Activated naive CD8-positive, alpha-beta T cell treated with anti-CD3 and anti-CD28 coated beads, Interleukin-2, amount 10 ng/mL, durations not matched to agents 7 days and 5 days (primary cell): Measurements from ENCODE around the gene ACSL3. TPM values are rescaled to one million over a fixed set of nuclear protein-coding genes. Genes with fewer than 3 reads are reported as not detected.

Experiments
- ATAC-seq: fragments of 150-1000 bp; cut with Tn5 transposase; one replicate; pipeline ENCODE4 v1.10.0; 2021; ENCODE audit warnings: low read depth, moderate library complexity
- POLR2A ChIA-PET: fragments of 350-600 bp; sonication (Branson Sonifier 250); formaldehyde crosslinking; loops from one replicate; lab custom pipeline; 2021; ENCODE audit warnings: antibody characterized with exemption; lab: Charles Lee
- DNase-seq: peaks from one replicate; pipeline ENCODE4 v3.0.0; 2021
- H3K27ac Mint-ChIP-seq: one replicate; pipeline ENCODE4 v1.8.0; 2022; ENCODE audit warnings: mild to moderate bottlenecking, mixed read lengths
- H3K27me3 Mint-ChIP-seq: one replicate; pipeline ENCODE4 v1.8.0; 2022; ENCODE audit warnings: mild to moderate bottlenecking, moderate library complexity, mixed read lengths
- H3K36me3 Mint-ChIP-seq: one replicate; pipeline ENCODE4 v1.8.0; 2021; ENCODE audit warnings: mild to moderate bottlenecking, mixed read lengths
- H3K4me1 Mint-ChIP-seq: one replicate; pipeline ENCODE4 v1.8.0; 2021; ENCODE audit warnings: mixed read lengths
- H3K4me3 Mint-ChIP-seq: one replicate; pipeline ENCODE4 v1.8.0; 2022; ENCODE audit warnings: mild to moderate bottlenecking, moderate library complexity, mixed read lengths
- H3K9me3 Mint-ChIP-seq: one replicate; pipeline ENCODE4 v1.8.0; 2021; ENCODE audit warnings: mixed read lengths
- total RNA-seq, 2 experiments: library from RNA; stranded (reverse); gene quantifications; one replicate each; pipeline ENCODE4 v1.2.3, GENCODE V29; 2021

Gene ACSL3
- total RNA-seq, 2 experiments from 2014 or later, result 47.7 to 50.9 TPM

DNA sequence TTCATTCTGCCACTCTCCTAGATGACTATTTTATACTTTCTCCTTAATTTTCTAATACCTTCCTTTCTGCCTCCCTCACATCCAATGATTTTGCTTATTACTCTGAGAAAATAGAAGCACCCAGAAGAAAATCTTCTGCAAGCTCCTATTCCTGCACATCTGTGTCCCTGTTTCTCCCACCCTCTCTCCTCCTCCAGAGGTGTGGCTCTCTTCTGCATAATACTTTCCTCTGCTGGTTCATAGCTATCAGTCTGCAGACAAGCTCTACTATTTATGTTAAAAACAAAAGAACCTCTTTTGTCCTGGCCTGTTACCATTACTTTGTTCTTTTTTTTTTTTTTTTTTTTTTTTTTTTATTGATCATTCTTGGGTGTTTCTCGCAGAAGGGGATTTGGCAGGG, 34.3 kb downstream of the ACSL3 start:
- Mint-ChIP-seq H3K27ac (no peak overlapping the region), H3K4me1 (peaks cover 12% of the 10 kb centered on the region), H3K9me3 (no peaks in the 10 kb centered on the region), H3K27me3 (no peaks in the 10 kb centered on the region), H3K4me3 (no peak overlapping the region), H3K36me3 (peaks cover 1% of the 10 kb centered on the region)
- POLR2A ChIA-PET, result no interaction called here
- ATAC-seq (no peak), DNase-seq (no peak)

DNA sequence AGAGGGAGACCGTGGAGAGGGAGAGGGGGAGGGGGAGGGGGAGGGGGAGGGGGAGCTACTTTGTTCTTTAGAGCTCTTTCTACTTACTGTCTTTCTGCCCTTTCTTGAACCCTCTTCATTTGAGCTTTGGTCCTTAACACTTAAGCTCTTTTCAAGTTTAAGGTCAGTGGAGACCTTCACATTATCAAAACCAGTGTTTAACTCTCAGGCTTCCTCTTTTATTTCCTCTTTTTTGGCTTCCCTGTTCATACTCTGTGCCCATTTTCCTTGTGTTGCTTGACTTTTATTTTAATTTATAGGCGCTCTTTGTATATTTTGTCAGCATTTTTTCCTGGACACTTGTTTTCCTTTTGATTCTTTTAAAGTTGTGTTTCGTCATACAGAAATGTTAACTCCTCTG, 37.1 kb downstream of the ACSL3 start:
- H3K27ac Mint-ChIP-seq, result no peak overlapping the region
- H3K4me1 Mint-ChIP-seq, result peaks cover 13% of the 10 kb centered on the region
- H3K9me3 Mint-ChIP-seq, result no peaks in the 10 kb centered on the region
- ATAC-seq (no peak), DNase-seq (no peak)
- no peak overlapping the region for H3K4me3 Mint-ChIP-seq
- H3K36me3 Mint-ChIP-seq, result peaks cover 1% of the 10 kb centered on the region
- POLR2A ChIA-PET, result no interaction called here
- H3K27me3 Mint-ChIP-seq, result no peaks in the 10 kb centered on the region

DNA sequence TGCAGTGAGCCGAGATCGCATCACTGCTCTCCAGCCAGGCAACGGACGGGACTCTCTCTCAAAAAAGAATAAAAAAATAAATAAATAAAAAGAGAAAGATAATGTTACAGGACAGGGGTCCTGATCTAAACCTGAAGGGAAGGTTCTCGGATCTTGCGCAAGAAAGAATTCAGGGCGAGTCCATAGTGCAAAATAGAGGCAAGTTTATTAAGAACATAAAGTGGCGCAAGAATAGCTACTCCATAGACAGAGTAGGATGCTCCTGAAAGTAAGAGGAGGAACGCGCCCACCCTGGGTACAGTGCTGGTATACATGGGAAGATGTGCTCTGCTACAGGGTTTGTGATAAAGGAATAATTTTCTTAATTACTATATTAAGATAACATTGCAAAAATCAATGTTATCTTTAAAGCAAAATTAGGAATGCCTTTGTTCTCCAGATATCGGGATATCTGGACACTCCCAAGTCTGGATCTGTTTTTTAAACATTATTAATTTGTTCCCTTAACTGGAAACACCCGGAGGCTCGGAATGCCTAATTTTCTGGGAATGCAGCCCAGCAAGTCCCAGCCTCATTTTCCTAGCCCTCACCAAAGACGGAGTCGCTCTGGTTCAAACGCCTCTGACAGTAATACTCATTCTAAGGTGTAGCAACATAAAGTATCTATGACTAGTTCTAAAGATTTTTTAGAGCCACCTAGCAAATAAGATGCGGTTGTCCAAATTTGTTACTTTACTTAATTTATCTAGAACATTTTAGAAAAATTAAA, 38.8 kb downstream of the ACSL3 start:
- Mint-ChIP-seq H3K36me3 (no peaks in the 10 kb centered on the region), H3K4me1 (peaks cover 10% of the 10 kb centered on the region), H3K4me3 (no peak overlapping the region), H3K27ac (no peak overlapping the region), H3K27me3 (no peaks in the 10 kb centered on the region), H3K9me3 (no peaks in the 10 kb centered on the region)
- DNase-seq (no peak), ATAC-seq (no peak)
- POLR2A ChIA-PET, result no interaction called here

DNA sequence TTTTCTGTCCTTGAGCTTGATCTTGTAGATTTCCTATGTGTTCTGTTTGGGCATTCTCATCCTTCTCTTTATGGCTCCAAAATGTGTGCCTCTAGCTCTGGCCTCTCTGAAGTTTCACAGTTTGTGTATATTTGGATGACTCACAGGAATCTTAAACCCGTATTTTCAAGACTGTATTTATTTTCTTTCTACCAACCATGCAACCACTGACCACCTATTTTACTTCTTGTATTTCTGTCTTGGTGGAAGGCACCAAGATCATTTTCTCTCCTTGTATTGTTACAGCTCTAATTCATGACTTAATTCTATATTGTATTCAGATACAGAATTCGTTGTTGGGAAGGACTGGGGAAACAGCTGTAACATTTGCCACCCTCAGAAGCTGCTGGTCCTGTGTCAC, 39.5 kb downstream of the ACSL3 start:
- Mint-ChIP-seq H3K27ac (no peak overlapping the region), H3K27me3 (no peaks in the 10 kb centered on the region)
- POLR2A ChIA-PET, result no interaction called here

DNA sequence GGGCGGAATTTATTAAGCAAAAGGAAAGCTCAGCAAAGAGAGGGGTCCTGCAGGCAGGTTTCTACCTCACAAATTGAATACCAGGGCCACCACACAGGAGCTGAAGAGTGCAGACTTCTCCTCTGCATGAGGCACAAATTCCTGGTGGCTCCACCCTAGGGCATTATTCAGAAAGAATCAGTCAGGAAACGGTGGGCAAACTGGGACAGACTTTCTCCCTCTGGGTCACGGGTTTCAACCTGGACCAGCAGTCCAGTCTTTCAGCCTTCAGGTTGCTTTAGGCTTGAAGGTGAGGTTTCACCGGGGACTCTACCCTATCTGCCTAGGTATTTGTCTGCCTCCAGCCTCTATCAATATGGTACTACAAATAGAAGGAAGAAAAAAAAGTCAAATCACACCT, 41.8 kb downstream of the ACSL3 start:
- POLR2A ChIA-PET, result no interaction called here
- ATAC-seq, result no peak
- Mint-ChIP-seq H3K36me3 (peaks cover 14% of the 10 kb centered on the region), H3K9me3 (no peaks in the 10 kb centered on the region), H3K4me3 (no peak overlapping the region), H3K27me3 (no peaks in the 10 kb centered on the region), H3K4me1 (peaks cover 12% of the 10 kb centered on the region), H3K27ac (no peak overlapping the region)
- DNase-seq, result no peak

More for the DNA sequence above, 39.5 kb downstream of the ACSL3 start:
- peaks cover 9% of the 10 kb centered on the region for H3K4me1 Mint-ChIP-seq
- H3K4me3 Mint-ChIP-seq, result no peak overlapping the region
- ATAC-seq (no peak), DNase-seq (no peak)
- no peaks in the 10 kb centered on the region for H3K9me3 Mint-ChIP-seq
- no peaks in the 10 kb centered on the region for H3K36me3 Mint-ChIP-seq

DNA sequence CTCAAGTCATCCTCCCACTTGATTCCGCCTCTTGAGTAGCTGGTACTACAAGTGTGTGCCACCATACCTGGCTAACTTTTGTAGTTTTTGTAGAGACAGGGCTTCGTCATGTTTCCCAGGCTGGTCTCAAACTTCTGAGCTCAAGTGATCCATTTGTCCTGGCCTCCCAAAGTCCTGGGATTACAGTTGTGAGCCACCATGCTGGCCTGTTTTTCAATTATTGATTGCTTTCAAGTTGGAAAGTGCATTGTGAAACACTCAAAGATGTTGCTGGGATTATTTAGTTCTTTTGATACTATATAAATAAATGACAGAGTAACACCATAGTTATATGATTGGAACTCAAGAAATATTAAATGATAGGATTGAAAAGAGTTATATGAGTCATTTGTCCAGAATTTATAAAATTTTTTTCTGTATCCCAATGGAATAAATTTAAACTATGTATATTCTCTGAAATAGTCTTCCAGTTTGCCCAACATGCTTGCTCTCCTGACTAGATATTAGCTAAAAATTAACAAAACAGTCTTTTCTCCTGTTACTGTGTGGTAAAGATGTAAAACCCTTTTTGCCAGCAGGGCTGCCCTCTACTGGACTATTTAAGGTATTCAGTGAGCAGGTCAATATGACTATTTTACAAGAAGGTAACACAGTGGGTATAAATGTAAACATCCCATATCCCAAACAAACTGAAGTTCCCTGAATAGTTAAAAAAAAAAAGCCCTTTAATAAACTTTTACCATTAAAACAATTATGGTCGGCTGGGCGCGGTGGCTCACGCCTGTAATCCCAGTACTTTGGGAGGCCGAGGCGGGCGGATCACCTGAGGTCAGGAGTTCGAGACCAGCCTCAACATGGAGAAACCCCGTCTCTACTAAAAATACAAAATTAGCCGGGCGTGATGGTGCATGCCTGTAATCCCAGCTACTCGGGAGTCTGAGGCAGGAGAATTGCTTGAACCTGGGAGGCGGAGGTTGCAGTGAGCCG, 42.7 kb downstream of the ACSL3 start:
- no peak for DNase-seq
- ATAC-seq, result peak; percentile 73
- H3K4me1 Mint-ChIP-seq, result peaks cover 15% of the 10 kb centered on the region
- no peak overlapping the region for H3K4me3 Mint-ChIP-seq
- H3K27me3 Mint-ChIP-seq, result no peaks in the 10 kb centered on the region
- peaks cover 17% of the 10 kb centered on the region for H3K36me3 Mint-ChIP-seq
- no peaks in the 10 kb centered on the region for H3K9me3 Mint-ChIP-seq
- POLR2A ChIA-PET, result no interaction called here
- H3K27ac Mint-ChIP-seq, result no peak overlapping the region

DNA sequence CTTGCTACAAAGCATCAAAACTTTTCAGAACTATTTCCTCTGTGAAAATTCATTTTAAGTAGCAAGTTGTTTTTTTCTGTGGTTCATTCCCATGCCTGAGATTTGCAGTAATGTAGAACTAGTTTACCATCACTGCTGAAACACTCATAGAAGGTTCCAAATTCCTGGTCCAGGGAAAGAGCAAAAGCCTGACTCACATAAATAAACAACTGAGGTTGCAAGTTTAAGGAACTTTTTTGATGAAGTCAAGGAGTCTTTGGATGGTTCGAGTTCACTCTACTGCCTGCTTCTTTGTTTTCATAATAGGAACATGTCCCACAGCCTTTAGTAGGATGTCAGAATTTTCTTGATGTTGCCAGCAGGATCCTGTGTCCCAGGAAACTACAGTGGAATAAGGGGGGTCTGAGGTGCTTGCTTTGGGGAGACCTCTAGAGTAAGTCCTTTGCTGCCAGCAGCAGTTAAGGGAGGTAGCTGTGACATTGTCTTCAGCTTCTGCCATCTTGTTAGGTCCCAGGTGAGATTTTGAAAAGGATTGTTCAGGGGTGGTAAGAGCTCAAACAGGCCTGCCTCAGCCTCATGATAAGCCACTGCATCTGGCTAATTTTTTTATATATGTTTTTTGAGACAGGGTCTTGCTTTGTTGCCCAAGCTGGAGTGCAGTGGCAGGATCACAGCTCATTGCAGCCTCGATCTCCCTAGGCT, 43.9 kb downstream of the ACSL3 start:
- H3K4me1 Mint-ChIP-seq, result peaks cover 21% of the 10 kb centered on the region
- H3K27me3 Mint-ChIP-seq, result no peaks in the 10 kb centered on the region
- peaks cover 23% of the 10 kb centered on the region for H3K36me3 Mint-ChIP-seq
- DNase-seq, result no peak
- POLR2A ChIA-PET, result no interaction called here
- H3K4me3 Mint-ChIP-seq, result no peak overlapping the region
- H3K9me3 Mint-ChIP-seq, result no peaks in the 10 kb centered on the region
- no peak overlapping the region for H3K27ac Mint-ChIP-seq
- no peak for ATAC-seq

DNA sequence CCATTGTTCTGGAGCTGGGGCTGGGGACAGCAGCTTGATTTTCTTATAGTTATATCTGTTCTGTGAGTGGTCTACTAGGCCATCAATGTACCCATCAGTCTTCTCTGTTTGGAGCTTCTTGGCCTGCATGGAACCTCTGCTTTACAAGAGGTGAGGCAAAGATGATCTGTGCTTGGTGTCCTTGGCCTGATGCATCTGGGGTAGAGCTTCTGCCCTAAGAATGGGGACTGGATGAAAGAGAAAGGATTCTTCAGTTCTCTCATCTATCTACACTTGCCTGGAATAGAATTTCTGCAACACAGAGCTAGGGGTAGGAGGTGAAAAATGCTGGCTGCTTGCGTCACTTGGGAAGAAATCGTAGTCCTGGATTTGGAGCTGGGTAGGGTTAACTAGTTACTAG, 46.2 kb downstream of the ACSL3 start:
- ATAC-seq, result no peak
- peaks cover 30% of the 10 kb centered on the region for H3K36me3 Mint-ChIP-seq

DNA sequence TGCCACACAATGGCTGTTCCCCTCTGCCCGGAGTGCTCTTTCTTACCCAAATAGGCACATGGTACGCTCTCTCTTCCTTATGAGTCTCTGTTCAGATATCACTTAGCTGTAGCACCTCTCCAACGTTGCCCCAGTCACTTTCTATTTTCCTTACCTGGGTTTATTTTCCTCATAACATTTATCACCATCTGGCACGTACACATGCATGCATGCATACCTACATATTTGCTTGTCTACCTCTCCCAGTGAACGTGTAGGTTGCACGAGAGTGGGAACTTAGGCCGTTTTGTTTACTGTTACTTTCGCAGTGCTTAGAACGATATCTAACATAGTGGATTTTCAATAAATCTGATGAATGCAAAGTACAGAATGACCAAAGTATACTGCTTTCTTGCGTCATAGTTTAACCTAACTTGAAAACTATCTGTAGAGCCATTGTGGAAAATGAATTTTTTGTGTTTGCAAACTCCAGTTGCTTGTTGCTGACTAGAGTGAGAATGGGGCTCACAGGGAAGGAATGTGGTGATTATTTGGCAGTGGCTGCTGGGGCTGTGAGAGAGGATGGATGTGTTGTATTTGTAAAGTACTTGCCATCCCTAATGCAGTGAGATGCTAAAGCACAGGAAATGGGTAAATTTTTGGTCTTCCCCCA, 47.1 kb downstream of the ACSL3 start:
- H3K27ac Mint-ChIP-seq, result no peak overlapping the region
- ATAC-seq, result no peak
- POLR2A ChIA-PET, result interaction anchor here (0.7 kb wide), 1 partner anchor 32 kb away, joined by 3 read pairs; no protein-coding TSS in a partner anchor

More for the DNA sequence above, 46.2 kb downstream of the ACSL3 start:
- DNase-seq, result no peak
- H3K27me3 Mint-ChIP-seq, result no peaks in the 10 kb centered on the region
- POLR2A ChIA-PET, result no interaction called here
- H3K9me3 Mint-ChIP-seq, result no peaks in the 10 kb centered on the region
- no peak overlapping the region for H3K27ac Mint-ChIP-seq
- peaks cover 21% of the 10 kb centered on the region for H3K4me1 Mint-ChIP-seq
- no peak overlapping the region for H3K4me3 Mint-ChIP-seq

DNA sequence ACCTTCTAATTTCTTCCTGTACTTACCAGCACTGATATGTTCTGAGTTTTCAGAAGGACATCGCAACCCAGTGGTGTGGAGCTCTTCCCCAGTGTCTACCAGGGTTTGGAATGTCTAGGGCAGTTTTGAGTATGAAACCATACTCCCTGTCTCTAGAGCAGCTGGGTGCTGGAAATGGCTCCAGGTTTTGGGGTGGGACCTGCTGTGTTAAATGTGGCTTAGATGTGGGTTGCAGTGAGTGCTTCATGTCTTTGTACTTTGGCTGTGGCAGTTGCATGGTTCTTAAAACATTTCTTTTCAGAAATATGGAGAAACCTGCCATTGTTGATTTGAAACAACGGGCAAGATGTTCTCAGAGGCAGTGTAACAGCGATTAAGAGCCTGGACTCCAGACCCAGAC, 48.5 kb downstream of the ACSL3 start:
- peaks cover 30% of the 10 kb centered on the region for H3K36me3 Mint-ChIP-seq
- POLR2A ChIA-PET, result no interaction called here
- peaks cover 25% of the 10 kb centered on the region for H3K4me1 Mint-ChIP-seq
- H3K27ac Mint-ChIP-seq, result peak overlapping the region; percentile 37
- ATAC-seq, result no peak
- H3K4me3 Mint-ChIP-seq, result no peak overlapping the region
- no peak for DNase-seq
- no peaks in the 10 kb centered on the region for H3K9me3 Mint-ChIP-seq
- H3K27me3 Mint-ChIP-seq, result no peaks in the 10 kb centered on the region

More for the DNA sequence above, 47.1 kb downstream of the ACSL3 start:
- Mint-ChIP-seq H3K4me1 (peaks cover 23% of the 10 kb centered on the region), H3K4me3 (no peak overlapping the region), H3K27me3 (no peaks in the 10 kb centered on the region), H3K36me3 (peaks cover 30% of the 10 kb centered on the region), H3K9me3 (no peaks in the 10 kb centered on the region)
- DNase-seq, result no peak

DNA sequence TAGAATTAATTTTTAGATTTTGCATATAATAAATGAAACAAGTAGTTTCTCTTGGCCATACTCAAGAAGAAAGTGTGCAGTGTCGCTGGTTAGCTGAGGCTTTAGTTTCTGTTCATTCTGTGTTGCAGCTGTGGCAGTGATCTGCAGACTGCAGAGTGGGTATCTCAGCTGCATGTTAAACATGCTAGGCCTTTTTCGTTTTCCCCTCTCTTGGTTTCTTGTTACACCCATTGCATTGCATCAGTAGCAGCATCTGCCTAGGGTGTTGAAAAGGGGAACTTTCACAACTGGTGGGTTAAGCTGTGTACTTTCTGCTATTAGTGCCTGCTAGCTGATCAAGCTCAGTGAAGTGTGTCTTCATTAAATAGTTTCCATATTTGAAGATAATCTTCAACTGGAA, 51.3 kb downstream of the ACSL3 start:
- Mint-ChIP-seq H3K27me3 (no peaks in the 10 kb centered on the region), H3K27ac (no peak overlapping the region), H3K9me3 (no peaks in the 10 kb centered on the region), H3K36me3 (peaks cover 21% of the 10 kb centered on the region), H3K4me3 (no peak overlapping the region), H3K4me1 (peaks cover 25% of the 10 kb centered on the region)
- ATAC-seq, result no peak
- POLR2A ChIA-PET, result interaction anchor here (0.8 kb wide), 1 partner anchor 241 kb away, joined by 3 read pairs; the partner anchor contains the start of gene MOGAT1
- no peak for DNase-seq

DNA sequence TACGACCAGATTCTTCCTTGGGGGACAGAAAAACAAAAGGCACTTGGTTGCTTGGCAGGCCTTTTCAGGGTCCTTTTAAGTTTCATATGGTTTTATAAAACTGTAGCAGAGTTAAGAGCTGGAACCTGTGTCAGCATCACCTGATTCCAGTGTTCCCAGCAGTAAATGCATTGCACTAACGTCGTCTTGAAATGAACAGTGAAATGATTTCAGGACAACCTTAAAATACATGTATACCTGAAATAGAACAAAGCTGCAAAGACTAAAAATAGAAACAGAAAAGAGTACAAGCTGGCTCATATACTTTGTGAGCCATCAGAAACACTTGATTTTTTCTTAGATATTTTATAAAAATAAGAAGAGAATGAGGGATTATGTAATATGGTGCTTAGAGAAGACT, 51.9 kb downstream of the ACSL3 start:
- H3K27me3 Mint-ChIP-seq, result no peaks in the 10 kb centered on the region
- peaks cover 17% of the 10 kb centered on the region for H3K36me3 Mint-ChIP-seq
- POLR2A ChIA-PET, result interaction anchor here (0.8 kb wide), 1 partner anchor 241 kb away, joined by 3 read pairs; the partner anchor contains the start of gene MOGAT1
- peaks cover 22% of the 10 kb centered on the region for H3K4me1 Mint-ChIP-seq
- H3K27ac Mint-ChIP-seq, result no peak overlapping the region
- ATAC-seq (no peak), DNase-seq (no peak)
- no peak overlapping the region for H3K4me3 Mint-ChIP-seq
- no peaks in the 10 kb centered on the region for H3K9me3 Mint-ChIP-seq
